ENCODE results near the gene KLHL25. TPM values are rescaled to one million over a fixed set of nuclear protein-coding genes. Genes with fewer than 3 reads are reported as not detected.
A peak's percentile ranks its signal among the peaks of the same experiment; 100 is the strongest.
"Not testable (repeated sequence)": the region's sequence is repeated elsewhere in the genome, so short reads cannot be mapped to it uniquely, and the experiment has no call there.

The KLHL25 gene
- polyA plus RNA-seq (ENCODE audit: insufficient read length in 10 of 10), result 1 to 10 TPM; 5.3 to 7.2 (median 6.7) TPM
- long read RNA-seq, donor 1, full-length matches to known transcripts, result 3 of 3 reads
- long read RNA-seq, donor 1, partial matches to known transcripts, result 0 of 3 reads
- long read RNA-seq, donor 1, other reads (novel, unspliced or antisense), result 0 of 3 reads
- long read RNA-seq, donor 2, full-length matches to known transcripts, result 4 of 4 reads
- long read RNA-seq, donor 2, partial matches to known transcripts, result 0 of 4 reads
- long read RNA-seq, donor 2, other reads (novel, unspliced or antisense), result 0 of 4 reads
- long read RNA-seq, donor 3, result 0 reads
- long read RNA-seq, donor 4, full-length matches to known transcripts, result 5 of 5 reads
- long read RNA-seq, donor 4, partial matches to known transcripts, result 0 of 5 reads
- long read RNA-seq, donor 4, other reads (novel, unspliced or antisense), result 0 of 5 reads
- long read RNA-seq, donor 5, full-length matches to known transcripts, result 4 of 4 reads
- long read RNA-seq, donor 5, partial matches to known transcripts, result 0 of 4 reads
- long read RNA-seq, donor 5, other reads (novel, unspliced or antisense), result 0 of 4 reads
- long read RNA-seq, donor 6, full-length matches to known transcripts, result 7 of 7 reads
- long read RNA-seq, donor 6, partial matches to known transcripts, result 0 of 7 reads
- long read RNA-seq, donor 6, other reads (novel, unspliced or antisense), result 0 of 7 reads
- long read RNA-seq, donor 7, full-length matches to known transcripts, result 7 of 7 reads
- long read RNA-seq, donor 7, partial matches to known transcripts, result 0 of 7 reads
- long read RNA-seq, donor 7, other reads (novel, unspliced or antisense), result 0 of 7 reads
- long read RNA-seq, donor 8, full-length matches to known transcripts, result 3 of 3 reads
- long read RNA-seq, donor 8, partial matches to known transcripts, result 0 of 3 reads
- long read RNA-seq, donor 8, other reads (novel, unspliced or antisense), result 0 of 3 reads
- long read RNA-seq, donor 9, full-length matches to known transcripts, result 1 of 1 reads
- long read RNA-seq, donor 9, partial matches to known transcripts, result 0 of 1 reads
- long read RNA-seq, donor 9, other reads (novel, unspliced or antisense), result 0 of 1 reads

DNA sequence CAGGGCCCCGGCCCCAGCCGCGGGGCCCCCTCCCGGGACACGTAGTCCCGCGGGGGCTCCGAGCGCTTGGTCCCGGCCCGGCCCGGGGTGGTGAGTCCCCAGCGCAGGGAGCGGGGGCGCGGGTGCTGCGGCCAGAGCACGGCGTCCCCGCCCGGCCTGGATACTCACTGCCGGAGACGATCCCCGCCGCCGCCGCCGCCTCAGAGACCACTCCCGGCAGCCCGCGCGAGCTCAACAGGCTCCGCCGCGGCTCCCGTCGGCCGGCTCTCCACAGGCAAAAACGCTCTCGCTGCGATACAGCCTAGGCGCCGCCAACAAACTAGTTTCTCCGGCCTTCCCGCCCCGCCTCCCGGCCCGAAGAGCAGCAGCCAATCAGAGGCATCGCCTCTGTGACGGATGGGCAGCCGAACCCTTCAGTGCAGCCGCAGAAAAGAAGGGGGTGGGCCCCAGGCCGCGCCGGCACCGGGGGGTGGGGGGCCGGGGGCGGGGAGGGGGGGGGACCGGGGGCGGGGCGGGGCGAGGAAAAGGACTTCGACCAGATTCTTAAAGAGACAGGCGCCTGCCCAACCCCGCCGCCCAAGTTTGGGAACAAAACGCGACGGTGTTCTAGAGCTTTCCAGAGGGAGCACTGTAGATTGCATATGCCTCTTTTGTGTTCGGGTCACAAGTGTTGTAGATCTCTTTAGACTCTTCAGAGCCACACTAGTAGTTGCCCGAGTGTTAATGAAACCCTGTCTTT, at the start of gene KLHL25:
Gene KLHL25 (minus strand): TSS at position 328 of the 739 bp plus-strand sequence. CDS start 25,115 bp downstream, outside the sequence.
- DNase-seq, result peak; percentile 95 to 98 (median 96)

GRCh38 chr15:85840802-85841152, 46.1 kb upstream of the KLHL25 start:
- no peak for DNase-seq

GRCh38 chr15:85840079-85840801, 45.5 kb upstream of the KLHL25 start:
- peak; percentile 58 to 91 (median 86) for DNase-seq

GRCh38 chr15:85839643-85840042, 44.9 kb upstream of the KLHL25 start:
- no peak for DNase-seq

DNA sequence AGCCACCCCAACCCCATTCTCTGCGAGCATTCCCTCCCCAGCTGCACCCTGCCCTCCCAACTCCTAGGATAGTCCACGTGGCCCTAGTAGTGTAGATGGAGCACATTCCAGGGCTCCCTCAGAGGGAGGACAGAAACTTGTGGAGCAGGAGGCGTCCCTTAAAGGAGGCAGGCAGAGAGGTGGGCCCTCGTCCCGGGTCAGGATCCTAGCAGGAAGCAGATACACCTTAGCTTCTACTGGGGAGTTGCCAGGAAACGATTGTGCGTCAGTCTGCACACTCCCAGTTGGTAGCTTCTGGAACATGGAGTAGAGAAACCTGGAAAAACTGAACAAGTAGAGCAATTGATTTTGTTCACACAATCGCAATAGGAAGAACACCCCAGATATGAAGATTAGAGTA, 43.9 kb upstream of the KLHL25 start:
- DNase-seq, result no peak

DNA sequence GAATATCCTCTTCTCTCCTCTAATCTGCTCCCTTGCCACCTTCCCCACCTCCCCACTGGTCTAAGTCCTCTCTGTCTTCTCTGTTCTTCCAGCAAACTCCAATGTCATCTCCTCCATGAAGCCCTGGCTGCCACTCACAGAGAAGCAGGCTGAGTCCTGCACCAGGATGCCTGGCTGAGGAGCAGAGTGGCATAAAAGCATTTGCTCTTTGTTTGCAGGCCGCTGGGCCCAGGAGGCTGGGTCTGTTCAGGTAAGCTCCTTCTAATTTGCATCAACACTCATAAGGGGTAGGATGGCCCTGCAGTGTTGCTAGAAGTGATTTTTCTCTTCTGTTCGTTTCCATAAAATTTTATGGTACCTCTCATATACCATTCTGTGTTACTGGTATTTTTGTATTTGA, 43.2 kb upstream of the KLHL25 start:
- no peak for DNase-seq

DNA sequence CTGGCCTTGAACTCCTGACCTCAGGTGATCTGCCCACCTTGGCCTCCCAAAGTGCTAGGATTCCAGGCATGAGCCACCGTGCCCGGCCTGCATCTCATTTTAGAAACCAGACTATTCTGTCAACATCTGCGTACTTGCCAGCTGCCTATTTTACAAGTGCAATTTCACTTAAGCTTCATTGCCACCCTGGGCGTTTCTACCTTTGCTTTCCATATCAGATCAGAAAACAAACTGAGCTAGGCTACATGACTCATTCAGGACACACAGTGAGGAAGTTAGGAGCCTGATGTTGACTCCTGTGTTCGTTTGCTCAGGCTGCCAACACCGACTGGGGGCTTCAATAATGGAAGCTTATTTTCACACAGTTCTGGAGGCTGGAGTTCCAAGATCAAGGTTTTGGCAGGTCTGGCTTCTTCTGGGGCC, 42.3 kb upstream of the KLHL25 start:
- no peak for DNase-seq

- no peak for DNase-seq
Observed at GRCh38 chr15:85834651-85835050, 39.9 kb upstream of the KLHL25 start.

DNA sequence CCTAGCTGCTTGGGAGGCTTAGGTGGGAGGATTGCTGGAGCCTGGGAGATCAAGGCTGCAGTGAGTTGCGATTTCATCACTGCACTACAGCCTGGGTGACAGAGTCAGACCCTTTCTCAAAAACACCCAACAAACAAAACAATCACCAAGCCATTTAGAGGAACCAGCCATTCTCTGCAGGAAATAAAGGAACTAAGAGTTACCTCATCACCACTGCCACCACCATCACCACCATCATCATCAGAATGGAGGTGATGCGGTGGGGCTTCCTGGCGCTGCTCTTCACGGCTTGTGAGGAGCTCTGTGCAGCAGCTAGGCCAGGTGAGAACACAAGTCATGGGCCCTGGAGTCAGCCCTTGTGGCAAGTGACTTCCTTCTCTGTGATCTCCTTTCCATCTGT, 37.7 kb upstream of the KLHL25 start:
- no peak for DNase-seq

DNA sequence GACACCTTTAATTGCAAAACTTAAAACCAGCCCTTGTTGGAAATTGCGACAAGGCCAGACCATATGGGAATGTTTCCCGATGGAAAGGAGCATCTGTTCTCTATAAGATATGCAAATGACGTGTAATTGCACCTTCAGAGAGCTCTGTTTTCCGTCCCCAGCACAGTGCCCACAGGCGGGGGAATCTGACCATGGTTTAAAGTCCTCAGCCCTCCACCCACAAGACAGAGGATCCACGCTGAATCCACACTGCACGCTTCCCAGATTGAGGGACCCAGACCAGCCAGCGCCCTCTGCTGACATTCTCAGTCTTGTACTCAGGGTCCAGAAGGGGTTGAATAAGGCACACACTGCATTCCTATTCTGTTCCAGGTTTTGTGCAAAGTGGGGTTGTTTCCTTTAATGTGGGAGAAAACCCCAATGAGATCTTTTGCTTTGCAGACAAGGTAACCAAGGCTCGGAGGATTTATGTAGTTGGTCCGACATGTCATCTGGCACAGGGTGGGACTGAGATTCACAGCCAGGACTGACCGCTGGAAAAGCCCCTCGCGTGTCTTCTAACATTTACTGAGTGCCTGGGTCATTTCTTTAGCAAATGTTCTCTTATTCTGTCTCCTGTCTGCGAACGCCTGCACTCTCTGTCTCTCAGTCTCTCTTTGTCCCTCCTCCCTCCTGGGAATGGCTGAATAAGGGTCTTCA, 36.8 kb upstream of the KLHL25 start:
- DNase-seq, result peak; percentile 50 to 85 (median 66)

GRCh38 chr15:85829754-85830153, 35.0 kb upstream of the KLHL25 start:
- DNase-seq, result not testable (repeated sequence)

DNA sequence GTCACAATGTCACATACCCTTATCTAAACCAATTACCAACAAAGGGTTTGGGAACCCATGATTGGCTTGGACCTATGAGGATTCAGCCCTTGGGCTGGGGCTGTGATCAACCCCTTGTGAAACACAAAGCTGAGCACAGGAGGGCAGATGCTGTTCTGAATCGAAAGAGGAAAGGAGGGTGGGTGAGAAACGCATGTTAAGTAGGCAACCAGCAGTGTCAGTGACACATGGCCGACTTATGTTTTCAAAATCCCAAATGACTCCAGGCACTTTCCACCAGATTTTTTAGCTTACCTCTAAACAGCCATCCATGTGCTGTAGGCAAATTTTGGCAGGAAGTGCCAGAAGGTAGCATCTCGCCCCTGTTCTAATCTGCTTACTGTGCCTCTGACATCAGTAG, 34.1 kb upstream of the KLHL25 start:
- DNase-seq, result no peak

DNA sequence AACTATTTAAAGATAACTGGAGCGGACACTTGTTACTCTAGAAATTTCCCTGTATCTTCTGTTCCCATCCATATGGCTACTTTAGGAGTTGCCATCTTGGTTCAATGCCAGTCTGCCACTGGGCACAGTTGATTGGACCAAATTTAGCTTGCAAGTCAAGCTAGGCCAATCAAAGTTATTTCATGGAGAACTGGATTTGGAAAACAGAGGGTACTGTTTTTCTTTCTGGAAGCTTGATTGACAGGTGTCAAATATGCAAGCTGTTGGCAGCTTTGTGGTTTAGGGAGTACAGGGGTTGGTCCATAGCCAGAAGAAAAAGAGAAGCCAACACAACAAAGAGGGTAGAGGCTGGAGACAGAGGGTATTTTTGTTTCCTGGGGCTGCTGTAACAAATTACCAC, 33.4 kb upstream of the KLHL25 start:
- no peak for DNase-seq

GRCh38 chr15:85826756-85827515, 32.2 kb upstream of the KLHL25 start:
- no peak for DNase-seq

DNA sequence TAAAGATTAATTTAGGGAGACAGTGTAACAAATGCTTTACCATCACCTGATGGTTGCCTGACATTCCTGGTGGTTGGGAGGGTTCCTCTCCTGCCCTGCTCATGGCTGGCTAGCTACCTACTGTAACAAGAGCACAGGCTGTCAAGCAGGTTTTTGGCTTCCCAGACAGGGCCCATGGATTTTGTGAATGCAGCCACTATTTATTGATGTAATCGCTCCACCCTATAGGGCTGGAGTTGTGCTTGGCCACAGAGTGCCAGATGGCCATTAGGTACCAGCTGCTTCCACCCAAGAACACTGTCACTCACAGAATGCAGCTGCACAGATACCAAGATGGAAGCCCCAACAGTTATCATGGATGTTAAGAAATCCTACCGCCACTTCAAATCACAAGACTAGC, 31.0 kb upstream of the KLHL25 start:
- no peak for DNase-seq

GRCh38 chr15:85825118-85825517, 30.4 kb upstream of the KLHL25 start:
- no peak for DNase-seq

GRCh38 chr15:85821545-85821944, 26.8 kb upstream of the KLHL25 start:
- no peak for DNase-seq

GRCh38 chr15:85819938-85820337, 25.2 kb upstream of the KLHL25 start:
- no peak for DNase-seq

DNA sequence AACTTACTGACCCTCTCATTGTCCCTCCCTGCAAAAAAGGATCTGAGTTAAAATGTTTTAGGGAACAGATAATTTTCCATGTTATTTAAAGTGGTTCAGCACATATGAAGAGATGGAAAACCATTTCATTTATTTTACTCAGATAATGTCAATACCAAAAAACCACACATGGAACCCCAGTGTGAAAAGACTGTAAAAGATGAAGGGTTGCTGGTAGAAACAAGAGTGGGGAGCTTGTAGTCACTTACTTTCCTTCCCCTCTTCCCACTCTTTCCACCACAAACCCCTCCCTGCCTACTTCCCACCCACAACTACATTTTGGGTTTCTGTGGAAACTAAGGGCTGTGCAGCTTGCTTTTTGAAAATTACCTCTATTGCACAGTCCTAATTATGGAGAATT, 18.5 kb upstream of the KLHL25 start:
- DNase-seq, result no peak

- DNase-seq, result no peak
Observed at GRCh38 chr15:85810075-85810474, 15.3 kb upstream of the KLHL25 start.
